Measurements from ENCODE around the gene OLFM1.

Gene OLFM1

DNA sequence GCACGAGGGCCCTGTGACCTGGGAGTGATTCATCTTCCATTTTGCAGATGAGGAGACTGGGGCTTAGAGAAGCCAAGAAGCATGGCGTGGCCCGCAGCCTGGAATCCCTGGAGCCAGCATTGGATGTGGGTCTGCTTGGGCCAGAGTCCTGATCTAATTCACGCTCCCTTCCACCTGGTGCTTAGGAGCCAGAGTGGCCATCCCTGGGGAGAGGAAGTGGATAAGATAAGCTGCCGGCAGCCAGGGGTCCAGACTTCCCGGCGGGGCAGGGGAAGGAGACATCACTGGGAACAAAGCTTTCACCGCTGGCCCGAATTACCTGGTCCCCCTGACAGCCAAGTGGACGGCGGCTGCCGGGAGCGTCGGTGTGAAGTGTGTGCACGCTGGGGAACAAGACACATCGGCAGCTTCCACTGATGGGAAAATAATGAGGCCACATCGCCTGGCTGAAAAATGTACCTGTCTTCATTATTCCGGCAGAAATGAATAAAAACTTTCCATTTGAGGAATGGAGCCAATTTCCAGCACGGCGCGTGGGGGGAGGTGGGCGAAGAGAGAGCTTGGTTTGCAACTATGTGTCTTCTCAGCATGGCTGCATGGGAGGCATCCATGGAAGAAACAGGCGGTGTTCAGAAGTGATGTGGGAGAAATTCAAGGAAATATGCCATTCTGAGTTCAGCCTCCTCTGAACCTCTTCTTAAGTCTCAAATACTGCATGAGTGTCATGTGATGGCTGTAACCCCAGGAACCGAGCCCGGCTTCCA is 78.5 kb downstream of the OLFM1 start:
- no peaks in the 10 kb centered on the region for H3K36me3 Mint-ChIP-seq
- no peaks in the 10 kb centered on the region for H3K4me1 Mint-ChIP-seq
- no peak overlapping the region for H3K4me3 Mint-ChIP-seq
- DNase-seq (ENCODE audit: low spot score in 2 of 2), result no peak
- ATAC-seq, result no peak
- no peaks in the 10 kb centered on the region for H3K9me3 Mint-ChIP-seq
- H3K27ac Mint-ChIP-seq, result no peak overlapping the region

DNA sequence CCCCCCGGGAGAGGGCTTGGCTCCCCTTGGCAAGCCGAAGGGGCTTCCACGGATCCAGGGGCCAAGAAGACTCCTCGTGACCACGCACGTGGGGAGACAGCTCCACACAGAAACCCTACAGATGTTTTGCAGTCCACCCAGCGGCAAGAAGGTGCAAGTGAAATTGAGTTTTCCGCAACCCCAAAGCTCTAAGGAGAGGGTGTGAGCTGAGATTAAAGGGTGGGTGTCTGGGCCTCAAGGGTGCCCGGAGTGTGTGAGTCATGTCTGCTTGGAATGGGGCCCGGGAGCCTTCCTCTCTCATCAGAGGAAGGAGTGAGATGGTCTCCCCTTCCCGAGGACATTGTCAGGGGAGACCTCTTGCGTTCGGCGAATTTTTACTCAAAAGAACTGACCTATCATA is 79.1 kb downstream of the OLFM1 start:
- DNase-seq (ENCODE audit: low spot score in 2 of 2), result no peak
- Mint-ChIP-seq H3K36me3 (no peaks in the 10 kb centered on the region), H3K9me3 (no peaks in the 10 kb centered on the region), H3K4me1 (no peaks in the 10 kb centered on the region), H3K4me3 (no peak overlapping the region), H3K27ac (no peak overlapping the region)
- ATAC-seq, result no peak

DNA sequence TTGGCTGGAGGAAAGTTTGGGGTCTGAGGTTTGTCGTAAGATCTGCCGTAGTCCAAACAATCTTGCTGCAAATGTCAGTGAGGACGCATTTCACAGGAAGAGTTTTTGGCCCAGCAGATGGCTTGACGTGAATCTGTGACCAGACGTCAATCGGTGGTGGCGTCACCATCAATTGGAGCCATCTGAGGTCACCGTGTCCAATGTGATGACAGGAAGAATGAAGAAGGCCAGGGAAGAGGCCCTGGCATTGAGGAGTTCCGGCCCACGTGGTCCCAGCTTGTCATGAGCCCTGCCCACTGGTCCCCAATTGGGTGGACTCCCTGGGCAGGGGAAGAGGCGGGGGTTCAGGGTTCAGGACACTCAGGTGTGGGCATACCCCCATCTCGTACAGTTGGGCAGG is 79.9 kb downstream of the OLFM1 start:
- Mint-ChIP-seq H3K27ac (no peak overlapping the region), H3K36me3 (no peaks in the 10 kb centered on the region), H3K4me1 (no peaks in the 10 kb centered on the region), H3K9me3 (no peaks in the 10 kb centered on the region), H3K4me3 (no peak overlapping the region)
- DNase-seq (ENCODE audit: low spot score in 2 of 2) (no peak), ATAC-seq (no peak)

DNA sequence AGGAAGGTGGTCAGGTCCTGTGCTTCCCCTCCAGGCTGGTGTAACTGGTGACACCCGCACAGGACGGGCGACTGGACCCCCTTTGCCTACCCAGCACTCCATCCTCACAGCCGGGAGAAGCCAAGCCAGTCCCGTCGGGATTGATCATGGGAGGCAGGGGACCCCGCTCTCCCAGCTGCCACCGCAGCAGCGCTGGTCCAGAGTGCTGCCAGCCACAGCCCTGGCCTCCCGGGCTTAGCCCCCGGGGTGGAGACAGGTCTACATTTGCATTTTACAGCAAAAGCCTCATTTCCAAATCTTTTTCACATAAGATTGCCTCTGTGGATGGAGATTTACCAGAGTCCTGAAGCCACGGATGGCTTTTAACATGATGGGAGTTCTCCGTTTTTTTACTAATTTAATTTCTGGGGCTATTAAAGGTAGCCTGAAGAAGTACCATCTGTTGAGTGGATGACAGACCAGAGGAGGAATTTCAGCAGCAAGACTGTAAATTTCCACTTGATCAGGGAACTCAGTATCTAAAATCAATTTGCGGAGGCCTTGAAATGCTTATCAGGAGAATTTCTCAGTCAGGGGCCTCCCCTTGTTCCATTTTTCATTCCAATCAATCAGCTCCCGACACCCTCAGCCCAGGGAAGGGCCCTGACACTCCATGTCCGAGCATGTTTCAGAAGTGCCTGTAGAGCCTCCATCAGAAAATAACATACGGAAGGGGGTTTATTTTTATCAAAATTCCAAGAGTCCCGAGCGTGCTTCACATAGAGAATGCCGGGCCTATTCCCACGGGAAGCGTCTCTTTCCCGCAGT is 80.6 kb downstream of the OLFM1 start:
- H3K27ac Mint-ChIP-seq, result no peak overlapping the region
- ATAC-seq (no peak), DNase-seq (ENCODE audit: low spot score in 2 of 2) (no peak)
- no peak overlapping the region for H3K4me3 Mint-ChIP-seq
- no peaks in the 10 kb centered on the region for H3K36me3 Mint-ChIP-seq
- no peaks in the 10 kb centered on the region for H3K4me1 Mint-ChIP-seq
- no peaks in the 10 kb centered on the region for H3K9me3 Mint-ChIP-seq

DNA sequence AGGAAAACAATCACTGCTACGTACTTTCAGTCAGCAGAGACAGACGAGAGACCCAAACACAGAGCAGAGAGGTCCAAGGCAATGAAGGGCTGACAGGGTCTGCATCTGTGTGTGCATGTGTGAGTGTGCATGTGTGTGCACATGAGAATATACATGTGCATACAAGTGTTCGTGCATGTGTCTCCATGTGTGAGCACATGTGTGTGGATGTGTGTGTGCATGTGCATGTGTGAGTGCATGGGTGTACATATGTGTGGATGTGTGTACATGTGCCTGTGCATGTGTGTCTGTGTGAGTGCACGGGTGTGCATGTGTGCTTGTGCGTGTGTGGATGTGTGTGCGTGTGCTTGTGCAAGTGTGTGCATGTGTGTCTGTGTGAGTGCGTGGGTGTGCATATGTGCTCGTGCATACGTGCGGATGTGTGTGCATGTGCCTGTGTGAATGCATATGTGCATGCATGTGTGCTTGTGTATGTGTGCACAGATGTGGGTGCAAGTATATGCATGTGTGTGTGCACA is 82.3 kb downstream of the OLFM1 start:
- DNase-seq (ENCODE audit: low spot score in 2 of 2), result no peak
- Mint-ChIP-seq H3K4me3 (no peak overlapping the region), H3K27ac (no peak overlapping the region), H3K4me1 (no peaks in the 10 kb centered on the region), H3K9me3 (no peaks in the 10 kb centered on the region), H3K36me3 (no peaks in the 10 kb centered on the region)
- no peak for ATAC-seq

DNA sequence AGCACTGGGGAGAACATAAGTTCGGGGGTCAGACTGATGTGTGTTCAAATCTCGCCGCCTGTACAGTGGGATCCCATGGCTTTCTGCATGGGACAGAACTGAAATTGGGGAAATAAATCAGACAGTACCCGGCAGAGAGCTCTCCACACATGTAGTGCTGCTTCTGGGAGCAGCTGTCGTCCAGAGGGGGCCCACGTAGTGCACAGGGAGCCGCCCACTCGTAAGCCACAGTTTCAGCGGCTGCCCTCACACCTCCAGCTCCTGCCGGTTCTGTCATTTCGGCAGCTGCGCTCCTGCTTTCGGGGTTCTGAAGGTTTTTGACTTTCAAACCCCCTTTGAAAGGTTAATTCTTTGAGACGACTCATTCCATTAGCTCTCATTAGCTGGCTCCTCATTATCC is 83.1 kb downstream of the OLFM1 start:
- Mint-ChIP-seq H3K4me3 (no peak overlapping the region), H3K4me1 (no peaks in the 10 kb centered on the region), H3K27ac (no peak overlapping the region), H3K9me3 (no peaks in the 10 kb centered on the region), H3K36me3 (no peaks in the 10 kb centered on the region)
- no peak for DNase-seq (ENCODE audit: low spot score in 2 of 2)
- ATAC-seq, result no peak

Data from stimulated activated effector memory CD8-positive, alpha-beta T cell treated with anti-CD3 and anti-CD28 coated beads, Interleukin-12 subunit alpha, Interleukin-12 subunit beta, amount 100 ng/mL, for 72 hours (primary cell).